Measurements from ENCODE around the gene ZNF213. TPM values are rescaled to one million over a fixed set of nuclear protein-coding genes. Genes with fewer than 3 reads are reported as not detected.
"Not testable (repeated sequence)": the region's sequence is repeated elsewhere in the genome, so short reads cannot be mapped to it uniquely, and the experiment has no call there.

ZNF213 gene
- total and polyA plus RNA-seq, 3 experiments from 2014 or later = 3.8 to 10.5 (median 10.4) TPM

GRCh38 chr16:3137267-3137666, 2.4 kb downstream of the ZNF213 start:
- no peaks in the 10 kb centered on the region for H3K9me3 ChIP-seq (ENCODE audit: low read length)
- no peak for DNase-seq
- Mint-ChIP-seq H3K27ac (no peak overlapping the region), H3K9me3 (no peaks in the 10 kb centered on the region), H3K36me3 (peaks cover 0 to 57% (median 2%) of the 10 kb centered on the region in 3 donors), H3K4me3 (peak overlapping the region in 1 of 7 donors; percentile 40), H3K27me3 (no peaks in the 10 kb centered on the region), H3K4me1 (peaks cover 21 to 29% (median 22%) of the 10 kb centered on the region in 3 donors)
- H3K36me3 ChIP-seq (ENCODE audit: insufficient read depth, low read length) = no peaks in the 10 kb centered on the region
- H3K4me1 ChIP-seq (ENCODE audit: insufficient read depth, low read length) = peaks cover 17% of the 10 kb centered on the region
- no peaks in the 10 kb centered on the region for H3K27me3 ChIP-seq (ENCODE audit: insufficient read depth, low read length, poor library complexity, severe bottlenecking)
- no peak overlapping the region for H3K4me3 ChIP-seq (ENCODE audit: low read length)
- CTCF ChIA-PET = interaction anchor here (1.1 to 14.6 kb wide), 3 partner anchors 10 to 105 kb away, joined by 4 to 218 read pairs (median 123); partner anchors contain the start of gene BICDL2
- no peak overlapping the region for H3K27ac ChIP-seq (ENCODE audit: low read depth, low read length)
- POLR2A ChIA-PET = no interaction called here

- H3K9me3 Mint-ChIP-seq = no peaks in the 10 kb centered on the region
- CTCF ChIA-PET = interaction anchor here (1.7 to 14.6 kb wide), 3 partner anchors 9 to 107 kb away, joined by 4 to 218 read pairs (median 123); partner anchors contain the start of gene BICDL2
- Histone ChIP-seq H3K27me3 (ENCODE audit: insufficient read depth, low read length, poor library complexity, severe bottlenecking) (no peaks in the 10 kb centered on the region), H3K4me1 (ENCODE audit: insufficient read depth, low read length) (peaks cover 17% of the 10 kb centered on the region), H3K9me3 (ENCODE audit: low read length) (no peaks in the 10 kb centered on the region), H3K36me3 (ENCODE audit: insufficient read depth, low read length) (no peaks in the 10 kb centered on the region), H3K4me3 (ENCODE audit: low read length) (no peak overlapping the region), H3K27ac (ENCODE audit: low read depth, low read length) (no peak overlapping the region)
- peaks cover 0 to 61% (median 4%) of the 10 kb centered on the region in 3 donors for H3K36me3 Mint-ChIP-seq
- H3K4me3 Mint-ChIP-seq = no peak overlapping the region
- POLR2A ChIA-PET = no interaction called here
- H3K4me1 Mint-ChIP-seq = peaks cover 16 to 25% (median 21%) of the 10 kb centered on the region in 3 donors
- H3K27ac Mint-ChIP-seq = peak overlapping the region in 1 of 8 donors; percentile 73
- no peak for DNase-seq
- H3K27me3 Mint-ChIP-seq = no peaks in the 10 kb centered on the region
Observed at GRCh38 chr16:3138342-3138741, 3.5 kb downstream of the ZNF213 start.

GRCh38 chr16:3138823-3139426, 4.1 kb downstream of the ZNF213 start:
- Histone ChIP-seq H3K27ac (ENCODE audit: low read depth, low read length) (no peak overlapping the region), H3K4me3 (ENCODE audit: low read length) (no peak overlapping the region), H3K4me1 (ENCODE audit: insufficient read depth, low read length) (peaks cover 14% of the 10 kb centered on the region), H3K9me3 (ENCODE audit: low read length) (no peaks in the 10 kb centered on the region), H3K27me3 (ENCODE audit: insufficient read depth, low read length, poor library complexity, severe bottlenecking) (no peaks in the 10 kb centered on the region), H3K36me3 (ENCODE audit: insufficient read depth, low read length) (no peaks in the 10 kb centered on the region)
- Mint-ChIP-seq H3K36me3 (peaks cover 0 to 61% (median 4%) of the 10 kb centered on the region in 3 donors), H3K27ac (peak overlapping the region in 3 of 8 donors; percentile 70 to 82 (median 73)), H3K27me3 (no peaks in the 10 kb centered on the region), H3K4me3 (peak overlapping the region in 3 of 7 donors; percentile 38 to 62 (median 56)), H3K4me1 (peaks cover 13 to 22% (median 18%) of the 10 kb centered on the region in 3 donors), H3K9me3 (no peaks in the 10 kb centered on the region)
- ChIA-PET POLR2A (no interaction called here), CTCF (interaction anchor here (1.1 to 1.7 kb wide), 2 partner anchors 80 to 107 kb away, joined by 3 to 4 read pairs; no protein-coding TSS in a partner anchor)
- no peak for DNase-seq

- not testable (repeated sequence) for H3K27ac ChIP-seq (ENCODE audit: low read depth, low read length); DNase-seq; H3K9me3 ChIP-seq (ENCODE audit: low read length); H3K4me3 Mint-ChIP-seq; H3K27me3 Mint-ChIP-seq; H3K36me3 ChIP-seq (ENCODE audit: insufficient read depth, low read length); H3K4me3 ChIP-seq (ENCODE audit: low read length); H3K27me3 ChIP-seq (ENCODE audit: insufficient read depth, low read length, poor library complexity, severe bottlenecking); H3K9me3 Mint-ChIP-seq
- H3K4me1 ChIP-seq (ENCODE audit: insufficient read depth, low read length) = peaks cover 11% of the 10 kb centered on the region
- peaks cover 11 to 18% (median 15%) of the 10 kb centered on the region in 3 donors for H3K4me1 Mint-ChIP-seq
- ChIA-PET POLR2A (interaction anchor here (0.7 kb wide), 1 partner anchor 17 kb away, joined by 3 read pairs; no protein-coding TSS in a partner anchor), CTCF (interaction anchor here (1.1 to 1.7 kb wide), 4 partner anchors 10 to 108 kb away, joined by 3 to 5 read pairs (median 4); no protein-coding TSS in a partner anchor)
- H3K36me3 Mint-ChIP-seq = peaks cover 0 to 58% (median 4%) of the 10 kb centered on the region in 3 donors
- peak overlapping the region in 1 of 8 donors; percentile 14 for H3K27ac Mint-ChIP-seq
Observed at GRCh38 chr16:3139561-3139960, 4.7 kb downstream of the ZNF213 start.

- H3K27me3 ChIP-seq (ENCODE audit: insufficient read depth, low read length, poor library complexity, severe bottlenecking) = no peaks in the 10 kb centered on the region
- Mint-ChIP-seq H3K4me1 (peaks cover 5 to 8% (median 7%) of the 10 kb centered on the region in 3 donors), H3K9me3 (no peaks in the 10 kb centered on the region), H3K27ac (no peak overlapping the region), H3K27me3 (no peaks in the 10 kb centered on the region), H3K4me3 (no peak overlapping the region), H3K36me3 (peaks cover 0 to 51% (median 4%) of the 10 kb centered on the region in 3 donors)
- H3K9me3 ChIP-seq (ENCODE audit: low read length) = no peaks in the 10 kb centered on the region
- DNase-seq = no peak
- H3K4me3 ChIP-seq (ENCODE audit: low read length) = no peak overlapping the region
- no peaks in the 10 kb centered on the region for H3K36me3 ChIP-seq (ENCODE audit: insufficient read depth, low read length)
- peaks cover 5% of the 10 kb centered on the region for H3K4me1 ChIP-seq (ENCODE audit: insufficient read depth, low read length)
- ChIA-PET POLR2A (no interaction called here), CTCF (interaction anchor here (0.6 to 1.5 kb wide), 4 partner anchors 9 to 11 kb away, joined by 3 to 5 read pairs (median 4); no protein-coding TSS in a partner anchor)
- no peak overlapping the region for H3K27ac ChIP-seq (ENCODE audit: low read depth, low read length)
Observed at GRCh38 chr16:3140603-3141427, 6.0 kb downstream of the ZNF213 start.

- Mint-ChIP-seq H3K4me3 (peak overlapping the region in 1 of 7 donors; percentile 70), H3K27ac (no peak overlapping the region), H3K36me3 (peaks cover 0 to 50% (median 4%) of the 10 kb centered on the region in 3 donors), H3K4me1 (peaks cover 0 to 4% (median 2%) of the 10 kb centered on the region in 3 donors), H3K27me3 (no peaks in the 10 kb centered on the region), H3K9me3 (no peaks in the 10 kb centered on the region)
- no peak for DNase-seq
- POLR2A ChIA-PET = no interaction called here
- Histone ChIP-seq H3K36me3 (ENCODE audit: insufficient read depth, low read length) (no peaks in the 10 kb centered on the region), H3K27me3 (ENCODE audit: insufficient read depth, low read length, poor library complexity, severe bottlenecking) (no peaks in the 10 kb centered on the region), H3K4me3 (ENCODE audit: low read length) (no peak overlapping the region), H3K9me3 (ENCODE audit: low read length) (no peaks in the 10 kb centered on the region), H3K27ac (ENCODE audit: low read depth, low read length) (no peak overlapping the region), H3K4me1 (ENCODE audit: insufficient read depth, low read length) (no peaks in the 10 kb centered on the region)
- CTCF ChIA-PET = interaction anchor here (11.0 kb wide), 1 partner anchor 9 kb away, joined by 123 read pairs; the partner anchor contains the start of gene ZNF213
Observed at GRCh38 chr16:3141781-3142311, 7.0 kb downstream of the ZNF213 start.

GRCh38 chr16:3142327-3142726, 7.5 kb downstream of the ZNF213 start:
- ChIA-PET CTCF (interaction anchor here (0.5 to 11.0 kb wide), 2 partner anchors 10 to 74 kb away, joined by 3 to 123 read pairs; partner anchors contain the start of gene ZNF213), POLR2A (no interaction called here)
- Mint-ChIP-seq H3K36me3 (peaks cover 0 to 47% (median 4%) of the 10 kb centered on the region in 3 donors), H3K4me3 (peak overlapping the region in 1 of 7 donors; percentile 70), H3K4me1 (peaks cover 0 to 4% (median 0%) of the 10 kb centered on the region in 3 donors), H3K9me3 (no peaks in the 10 kb centered on the region), H3K27me3 (no peaks in the 10 kb centered on the region), H3K27ac (no peak overlapping the region)
- no peaks in the 10 kb centered on the region for H3K9me3 ChIP-seq (ENCODE audit: low read length)
- no peaks in the 10 kb centered on the region for H3K4me1 ChIP-seq (ENCODE audit: insufficient read depth, low read length)
- H3K4me3 ChIP-seq (ENCODE audit: low read length) = no peak overlapping the region
- DNase-seq = no peak
- no peak overlapping the region for H3K27ac ChIP-seq (ENCODE audit: low read depth, low read length)
- H3K36me3 ChIP-seq (ENCODE audit: insufficient read depth, low read length) = no peaks in the 10 kb centered on the region
- no peaks in the 10 kb centered on the region for H3K27me3 ChIP-seq (ENCODE audit: insufficient read depth, low read length, poor library complexity, severe bottlenecking)

Data from CD8-positive, alpha-beta memory T cell (primary cell).